ENCODE measurements around the gene HOXC6.

GRCh38 chr12:53991077-53991460 is 37.2 kb upstream of the HOXC6 start:
- no peak for TF ChIP-seq POLR2AphosphoS5 (IDR thresholded peaks at IDR 0.05)
- no peak for TF ChIP-seq CTCF (IDR thresholded peaks at IDR 0.05)
- TF ChIP-seq POLR2A (IDR thresholded peaks at IDR 0.05): no peak
- TF ChIP-seq EP300 (IDR thresholded peaks at IDR 0.05): no peak
